NT2/D1 (cell line): ENCODE data around the gene PTPRG.
"Not testable (repeated sequence)": the region's sequence is repeated elsewhere in the genome, so short reads cannot be mapped to it uniquely, and the experiment has no call there.

Source experiments
- YY1 ChIP-seq: IDR thresholded peaks from 2 replicates; pipeline ENCODE4 v1.6.1; 2011; ENCODE audit not compliant: insufficient read length, insufficient read depth
- ZNF274 ChIP-seq: IDR thresholded peaks from 2 replicates; pipeline ENCODE4 v1.6.1; 2011; ENCODE audit warnings: mild to moderate bottlenecking, low read depth, low read length

GRCh38 chr3:62038798-62039197 is 477.4 kb downstream of the PTPRG start:
- TF ChIP-seq ZNF274, YY1: not testable (repeated sequence)
